ENCODE results near the gene PRSS36.

DNA sequence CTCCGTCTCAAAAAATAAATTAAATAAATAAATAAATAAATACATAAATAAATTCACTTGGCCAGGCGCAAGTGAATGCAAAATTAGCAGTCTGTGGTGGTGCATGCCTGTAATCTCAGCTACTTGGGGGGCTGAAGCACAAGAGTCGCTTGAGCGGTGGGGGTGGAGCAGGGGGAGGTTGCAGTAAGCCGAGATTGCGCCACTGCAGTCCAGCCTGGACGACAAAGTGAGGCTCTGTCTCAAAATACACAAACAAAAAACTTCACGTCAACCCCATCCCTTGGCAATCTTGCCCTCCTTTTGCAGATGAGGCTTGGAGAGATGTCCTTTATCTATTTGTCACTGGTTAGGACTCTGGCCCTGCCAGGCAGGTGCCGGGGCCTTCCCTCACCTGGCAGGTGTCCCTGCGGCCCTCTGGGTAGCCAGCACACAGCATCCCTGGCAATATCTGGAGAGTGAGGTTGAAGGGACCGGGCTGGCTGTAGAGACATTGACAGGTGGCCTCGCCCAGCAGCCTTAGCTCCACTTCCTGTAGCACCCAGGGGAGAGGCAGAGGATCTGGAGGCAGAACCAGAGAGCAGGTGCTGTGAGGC is 4.4 kb downstream of the PRSS36 start:
- TF ChIP-seq POLR2AphosphoS5 (IDR thresholded peaks at IDR 0.05; ENCODE audit: low read depth, low read length) (no peak), POLR2A (IDR thresholded peaks at IDR 0.05; ENCODE audit: low read depth, low read length) (no peak), TAF1 (IDR thresholded peaks at IDR 0.05; ENCODE audit: low read depth, low read length) (no peak), SPI1 (IDR thresholded peaks at IDR 0.05; ENCODE audit: low read depth, low read length) (no peak)

Measured in GM12891 (cell line).